Measurements from ENCODE around the gene CREG2. TPM values are rescaled to one million over a fixed set of nuclear protein-coding genes. Genes with fewer than 3 reads are reported as not detected.

CREG2 gene
- total RNA-seq, 4 donors from 2014 or later: not detected

DNA sequence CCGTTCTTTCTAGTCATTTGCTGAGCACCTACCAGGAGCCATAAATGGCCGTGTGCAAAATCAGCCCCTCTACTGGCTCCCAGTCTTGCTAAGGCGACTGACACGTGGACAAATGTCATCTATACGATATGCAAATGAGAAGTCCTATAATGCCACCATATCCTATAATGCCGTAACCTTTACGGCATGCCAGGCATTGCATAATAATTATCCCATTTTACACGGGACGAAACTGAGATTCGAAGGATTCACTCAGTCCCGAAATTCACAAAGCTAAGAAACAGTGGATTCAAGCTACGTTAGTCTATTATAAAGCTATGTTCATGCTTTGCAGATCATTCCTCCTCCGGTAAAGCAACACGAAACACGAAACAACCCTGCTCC lies 44.7 kb downstream of the CREG2 start:
- intact Hi-C loops (cut with DNase I; ENCODE audit: low total_unique reads) (loop anchor here (5.0 kb wide), 1 partner anchor 490 kb away; no protein-coding TSS in a partner anchor), in situ Hi-C loops (cut with MboI; ENCODE audit: low sequenced_read_pairs in 4 of 4) (loop anchor here in 2 of 4 donors (10.0 to 25.0 kb wide), 2 partner anchors 492 to 495 kb away; no protein-coding TSS in a partner anchor)
- TF ChIP-seq, protein P1, sequence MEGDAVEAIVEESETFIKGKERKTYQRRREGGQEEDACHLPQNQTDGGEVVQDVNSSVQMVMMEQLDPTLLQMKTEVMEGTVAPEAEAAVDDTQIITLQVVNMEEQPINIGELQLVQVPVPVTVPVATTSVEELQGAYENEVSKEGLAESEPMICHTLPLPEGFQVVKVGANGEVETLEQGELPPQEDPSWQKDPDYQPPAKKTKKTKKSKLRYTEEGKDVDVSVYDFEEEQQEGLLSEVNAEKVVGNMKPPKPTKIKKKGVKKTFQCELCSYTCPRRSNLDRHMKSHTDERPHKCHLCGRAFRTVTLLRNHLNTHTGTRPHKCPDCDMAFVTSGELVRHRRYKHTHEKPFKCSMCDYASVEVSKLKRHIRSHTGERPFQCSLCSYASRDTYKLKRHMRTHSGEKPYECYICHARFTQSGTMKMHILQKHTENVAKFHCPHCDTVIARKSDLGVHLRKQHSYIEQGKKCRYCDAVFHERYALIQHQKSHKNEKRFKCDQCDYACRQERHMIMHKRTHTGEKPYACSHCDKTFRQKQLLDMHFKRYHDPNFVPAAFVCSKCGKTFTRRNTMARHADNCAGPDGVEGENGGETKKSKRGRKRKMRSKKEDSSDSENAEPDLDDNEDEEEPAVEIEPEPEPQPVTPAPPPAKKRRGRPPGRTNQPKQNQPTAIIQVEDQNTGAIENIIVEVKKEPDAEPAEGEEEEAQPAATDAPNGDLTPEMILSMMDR (IDR thresholded peaks at IDR 0.05 in 4 of 5, conservative IDR thresholded peaks at IDR 0.05 in 1 of 5): no peak
- no peak for TF ChIP-seq POLR2A (IDR thresholded peaks at IDR 0.05)
- ATAC-seq (no peak), DNase-seq (no peak)
- no peaks in the 10 kb centered on the region for H3K9me3 ChIP-seq
- H3K4me1 ChIP-seq: no peaks in the 10 kb centered on the region
- no peak overlapping the region for H3K27ac ChIP-seq
- no peak overlapping the region for H3K4me3 ChIP-seq
- no peaks in the 10 kb centered on the region for H3K36me3 ChIP-seq
- H3K27me3 ChIP-seq: no peaks in the 10 kb centered on the region

GRCh38 chr2:101341901-101342624 lies 45.2 kb downstream of the CREG2 start:
- Histone ChIP-seq H3K36me3 (no peaks in the 10 kb centered on the region), H3K27ac (no peak overlapping the region), H3K4me3 (no peak overlapping the region), H3K27me3 (no peaks in the 10 kb centered on the region), H3K4me1 (no peaks in the 10 kb centered on the region), H3K9me3 (no peaks in the 10 kb centered on the region)
- intact Hi-C loops (cut with DNase I; ENCODE audit: low total_unique reads) (loop anchor here (5.0 kb wide), 1 partner anchor 490 kb away; no protein-coding TSS in a partner anchor), in situ Hi-C loops (cut with MboI; ENCODE audit: low sequenced_read_pairs in 4 of 4) (loop anchor here in 2 of 4 donors (10.0 to 25.0 kb wide), 2 partner anchors 493 to 495 kb away; no protein-coding TSS in a partner anchor)
- peak; percentile 42 to 56 for ATAC-seq
- DNase-seq: peak; percentile 37 to 38
- TF ChIP-seq, protein P1 (IDR thresholded peaks at IDR 0.05 in 4 of 5, conservative IDR thresholded peaks at IDR 0.05 in 1 of 5): peak; percentile 30 to 84 (median 71)
- TF ChIP-seq POLR2A (IDR thresholded peaks at IDR 0.05): no peak

- no peak for ATAC-seq
- H3K4me1 ChIP-seq: no peaks in the 10 kb centered on the region
- H3K9me3 ChIP-seq: no peaks in the 10 kb centered on the region
- H3K36me3 ChIP-seq: no peaks in the 10 kb centered on the region
- no peaks in the 10 kb centered on the region for H3K27me3 ChIP-seq
- DNase-seq: no peak
- intact Hi-C loops (cut with DNase I; ENCODE audit: low total_unique reads): loop anchor here (5.0 kb wide), 1 partner anchor 491 kb away; no protein-coding TSS in a partner anchor
- in situ Hi-C loops (cut with MboI; ENCODE audit: low sequenced_read_pairs in 4 of 4): loop anchor here in 2 of 4 donors (10.0 to 25.0 kb wide), 2 partner anchors 493 to 496 kb away; no protein-coding TSS in a partner anchor
- no peak for TF ChIP-seq POLR2A (IDR thresholded peaks at IDR 0.05)
- TF ChIP-seq, protein P1 (IDR thresholded peaks at IDR 0.05 in 4 of 5, conservative IDR thresholded peaks at IDR 0.05 in 1 of 5): no peak
- H3K27ac ChIP-seq: no peak overlapping the region
- H3K4me3 ChIP-seq: no peak overlapping the region
Measured at GRCh38 chr2:101341421-101341820, 45.9 kb downstream of the CREG2 start.

DNA sequence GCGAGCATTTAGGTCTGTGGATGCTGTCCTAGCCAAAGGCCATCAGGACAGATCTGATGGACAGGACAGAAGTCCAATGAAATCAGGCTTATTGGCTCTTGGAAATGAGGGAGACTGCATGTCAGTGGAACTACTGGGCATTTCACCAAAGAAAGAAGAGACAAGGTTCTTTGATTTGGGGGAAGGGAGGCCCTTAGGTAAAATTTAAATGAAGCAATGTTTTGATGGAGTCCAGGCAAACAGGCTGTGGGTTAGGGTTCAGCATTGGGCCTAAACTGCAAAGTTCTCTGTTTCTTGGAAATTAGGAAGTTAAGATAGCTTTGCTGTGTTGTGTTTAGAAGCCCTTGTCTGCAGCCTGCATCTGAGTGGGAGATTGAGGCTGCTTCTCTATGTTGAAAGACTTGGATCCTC lies 47.2 kb downstream of the CREG2 start:
- no peak for ATAC-seq
- no peaks in the 10 kb centered on the region for H3K36me3 ChIP-seq
- intact Hi-C loops (cut with DNase I; ENCODE audit: low total_unique reads): loop anchor here (5.0 kb wide), 1 partner anchor 492 kb away; no protein-coding TSS in a partner anchor

More for the DNA sequence above, 47.2 kb downstream of the CREG2 start:
- H3K9me3 ChIP-seq: no peaks in the 10 kb centered on the region
- no peaks in the 10 kb centered on the region for H3K27me3 ChIP-seq
- in situ Hi-C loops (cut with MboI; ENCODE audit: low sequenced_read_pairs in 4 of 4): loop anchor here in 2 of 4 donors (10.0 to 25.0 kb wide), 2 partner anchors 495 to 497 kb away; no protein-coding TSS in a partner anchor
- TF ChIP-seq, protein P1 (IDR thresholded peaks at IDR 0.05 in 4 of 5, conservative IDR thresholded peaks at IDR 0.05 in 1 of 5): no peak
- no peak for TF ChIP-seq POLR2A (IDR thresholded peaks at IDR 0.05)
- H3K27ac ChIP-seq: no peak overlapping the region
- no peaks in the 10 kb centered on the region for H3K4me1 ChIP-seq
- H3K4me3 ChIP-seq: no peak overlapping the region
- no peak for DNase-seq

All from gastrocnemius medialis (tissue), 4 donors.